Panc1 (cell line): ENCODE measurements around the gene IRF7. TPM values are rescaled to one million over a fixed set of nuclear protein-coding genes. Genes with fewer than 3 reads are reported as not detected.

ENCODE experiments used
- ATAC-seq: fragments of 200-7000 bp; cut with Tn5 transposase; 2 replicates; pipeline ENCODE4 v1.9.1; 2020; ENCODE audit warnings: mild to moderate bottlenecking, moderate library complexity
- BruUV-seq: library from RNA; stranded (reverse); fragments of 400-500 nt; replicated peaks from 2 replicates; lab custom pipeline; 2021; lab: Mats Ljungman, UMichigan
- CTCF ChIA-PET: fragments of 300-600 bp; sonication (Branson Sonifier 250); formaldehyde crosslinking; loops from one replicate; lab custom pipeline; 2022; ENCODE audit warnings: antibody characterized with exemption; lab: Charles Lee
- POLR2A ChIA-PET: fragments of 300-600 bp; sonication (Branson Sonifier 250); formaldehyde crosslinking; loops from one replicate; lab custom pipeline; 2022; ENCODE audit warnings: antibody characterized with exemption; lab: Charles Lee
- DNase-seq: peaks from one replicate; pipeline ENCODE4 v3.0.0-alpha.2; 2010; ENCODE audit warnings: low read depth, low spot score
- H3K27ac ChIP-seq: 2 replicates; pipeline ENCODE4 v1.5.1; 2011; ENCODE audit warnings: mild to moderate bottlenecking, low read length, inconsistent platforms
- H3K27me3 ChIP-seq: fragments of 200-500 bp; sonication (Bioruptor generic); 2 replicates; pipeline ENCODE4 v1.6.0; 2014; ENCODE audit warnings: low read length, inconsistent platforms; ENCODE audit not compliant: control insufficient read depth, insufficient read depth
- H3K36me3 ChIP-seq: fragments of 200-500 bp; sonication (Bioruptor generic); 2 replicates; pipeline ENCODE4 v1.5.1; 2014; ENCODE audit warnings: inconsistent platforms, mild to moderate bottlenecking, low read length, moderate library complexity; ENCODE audit not compliant: control insufficient read depth, insufficient read depth
- H3K4me1 ChIP-seq: 2 replicates; pipeline ENCODE4 v1.5.1; 2011; ENCODE audit warnings: inconsistent platforms, mild to moderate bottlenecking, low read length, moderate library complexity; ENCODE audit not compliant: control insufficient read depth, insufficient read depth
- H3K4me3 ChIP-seq, 2 experiments: 2 replicates each; pipeline ENCODE4 v1.5.1; 2011 to 2012; ENCODE audit warnings: low read depth in 2 of 2, low read length in 2 of 2, mild to moderate bottlenecking in 2 of 2, inconsistent platforms in 1 of 2, moderate library complexity in 1 of 2
- H3K9me3 ChIP-seq: fragments of 200-500 bp; sonication (Bioruptor generic); 2 replicates; pipeline ENCODE4 v1.5.1; 2014; ENCODE audit warnings: low read depth, mild to moderate bottlenecking, inconsistent platforms, low read length, moderate library complexity; ENCODE audit not compliant: control insufficient read depth, insufficient read depth
- POLR2AphosphoS5 ChIP-seq: IDR thresholded peaks from 2 replicates; pipeline ENCODE4 v1.6.1; 2012; ENCODE audit warnings: mild to moderate bottlenecking, low read depth, low read length, moderate library complexity
- SIN3A ChIP-seq: IDR thresholded peaks from 2 replicates; pipeline ENCODE4 v1.6.1; 2012; ENCODE audit warnings: low read depth, mild to moderate bottlenecking, low read length, moderate library complexity, borderline replicate concordance; ENCODE audit not compliant: insufficient read depth
- TCF7L2 ChIP-seq: IDR thresholded peaks from 2 replicates; pipeline ENCODE4 v1.6.1; 2011; ENCODE audit warnings: mild to moderate bottlenecking, low read depth, low read length, inconsistent platforms
- in situ Hi-C: cut with HindIII; loops from 2 replicates; pipeline ENCODE4 v1.10.0; 2016; ENCODE audit warnings: low sequenced_read_pairs, low pct_unique_long_range_greater_than_20kb
- intact Hi-C: fragments of 100-400 bp; cut with micrococcal nuclease; formaldehyde crosslinking; loops from one replicate; pipeline ENCODE4 v1.10.0; 2022; ENCODE audit not compliant: unreplicated experiment
- total RNA-seq: library from RNA; stranded (reverse); gene quantifications from one replicate; pipeline ENCODE4 v1.2.1, GENCODE V29; 2021; ENCODE audit not compliant: unreplicated experiment
- TF ChIP-seq, protein P1 (sequence below): fragments of 450-650 bp; IDR thresholded peaks from 2 replicates; pipeline ENCODE4 v1.5.1; 2017; ENCODE audit warnings: mild to moderate bottlenecking
- TF ChIP-seq, protein P2 (sequence below), 2 experiments: IDR thresholded peaks; 2 replicates each; pipeline ENCODE4 v1.6.1; 2011 to 2012; ENCODE audit warnings: low read depth in 2 of 2, control low read depth in 1 of 2, low read length in 1 of 2, mild to moderate bottlenecking in 1 of 2, moderate library complexity in 1 of 2; ENCODE audit not compliant: insufficient read depth in 1 of 2

Gene IRF7
- total RNA-seq, 1 experiment from 2014 or later = 23.9 TPM

DNA sequence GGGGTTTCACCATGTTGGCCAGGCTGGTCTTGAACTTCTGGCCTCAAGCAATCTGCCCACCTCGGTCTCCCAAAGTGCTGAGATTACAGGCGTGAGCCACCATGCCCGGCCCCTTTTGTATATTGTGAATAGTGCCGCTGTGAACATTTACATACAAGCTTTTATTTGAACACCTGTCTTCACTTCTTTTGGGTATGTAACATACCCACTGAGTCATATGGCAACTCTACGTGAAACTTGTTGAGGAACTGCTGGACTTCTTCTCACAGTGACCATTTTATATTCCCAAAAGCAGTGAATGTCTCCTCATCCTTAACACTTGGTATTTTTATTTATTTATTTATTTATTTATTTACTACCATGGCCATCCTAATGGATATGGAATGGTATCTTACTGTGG is 15.1 kb upstream of the IRF7 start:
- Histone ChIP-seq H3K36me3 (no peaks in the 10 kb centered on the region), H3K9me3 (no peaks in the 10 kb centered on the region), H3K4me3 (no peak overlapping the region), H3K4me1 (peaks cover 11% of the 10 kb centered on the region), H3K27me3 (no peaks in the 10 kb centered on the region), H3K27ac (no peak overlapping the region)
- TF ChIP-seq POLR2AphosphoS5 (no peak), SIN3A (no peak), TCF7L2 (no peak)
- TF ChIP-seq, protein P1, sequence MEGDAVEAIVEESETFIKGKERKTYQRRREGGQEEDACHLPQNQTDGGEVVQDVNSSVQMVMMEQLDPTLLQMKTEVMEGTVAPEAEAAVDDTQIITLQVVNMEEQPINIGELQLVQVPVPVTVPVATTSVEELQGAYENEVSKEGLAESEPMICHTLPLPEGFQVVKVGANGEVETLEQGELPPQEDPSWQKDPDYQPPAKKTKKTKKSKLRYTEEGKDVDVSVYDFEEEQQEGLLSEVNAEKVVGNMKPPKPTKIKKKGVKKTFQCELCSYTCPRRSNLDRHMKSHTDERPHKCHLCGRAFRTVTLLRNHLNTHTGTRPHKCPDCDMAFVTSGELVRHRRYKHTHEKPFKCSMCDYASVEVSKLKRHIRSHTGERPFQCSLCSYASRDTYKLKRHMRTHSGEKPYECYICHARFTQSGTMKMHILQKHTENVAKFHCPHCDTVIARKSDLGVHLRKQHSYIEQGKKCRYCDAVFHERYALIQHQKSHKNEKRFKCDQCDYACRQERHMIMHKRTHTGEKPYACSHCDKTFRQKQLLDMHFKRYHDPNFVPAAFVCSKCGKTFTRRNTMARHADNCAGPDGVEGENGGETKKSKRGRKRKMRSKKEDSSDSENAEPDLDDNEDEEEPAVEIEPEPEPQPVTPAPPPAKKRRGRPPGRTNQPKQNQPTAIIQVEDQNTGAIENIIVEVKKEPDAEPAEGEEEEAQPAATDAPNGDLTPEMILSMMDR = no peak
- TF ChIP-seq, protein P2, sequence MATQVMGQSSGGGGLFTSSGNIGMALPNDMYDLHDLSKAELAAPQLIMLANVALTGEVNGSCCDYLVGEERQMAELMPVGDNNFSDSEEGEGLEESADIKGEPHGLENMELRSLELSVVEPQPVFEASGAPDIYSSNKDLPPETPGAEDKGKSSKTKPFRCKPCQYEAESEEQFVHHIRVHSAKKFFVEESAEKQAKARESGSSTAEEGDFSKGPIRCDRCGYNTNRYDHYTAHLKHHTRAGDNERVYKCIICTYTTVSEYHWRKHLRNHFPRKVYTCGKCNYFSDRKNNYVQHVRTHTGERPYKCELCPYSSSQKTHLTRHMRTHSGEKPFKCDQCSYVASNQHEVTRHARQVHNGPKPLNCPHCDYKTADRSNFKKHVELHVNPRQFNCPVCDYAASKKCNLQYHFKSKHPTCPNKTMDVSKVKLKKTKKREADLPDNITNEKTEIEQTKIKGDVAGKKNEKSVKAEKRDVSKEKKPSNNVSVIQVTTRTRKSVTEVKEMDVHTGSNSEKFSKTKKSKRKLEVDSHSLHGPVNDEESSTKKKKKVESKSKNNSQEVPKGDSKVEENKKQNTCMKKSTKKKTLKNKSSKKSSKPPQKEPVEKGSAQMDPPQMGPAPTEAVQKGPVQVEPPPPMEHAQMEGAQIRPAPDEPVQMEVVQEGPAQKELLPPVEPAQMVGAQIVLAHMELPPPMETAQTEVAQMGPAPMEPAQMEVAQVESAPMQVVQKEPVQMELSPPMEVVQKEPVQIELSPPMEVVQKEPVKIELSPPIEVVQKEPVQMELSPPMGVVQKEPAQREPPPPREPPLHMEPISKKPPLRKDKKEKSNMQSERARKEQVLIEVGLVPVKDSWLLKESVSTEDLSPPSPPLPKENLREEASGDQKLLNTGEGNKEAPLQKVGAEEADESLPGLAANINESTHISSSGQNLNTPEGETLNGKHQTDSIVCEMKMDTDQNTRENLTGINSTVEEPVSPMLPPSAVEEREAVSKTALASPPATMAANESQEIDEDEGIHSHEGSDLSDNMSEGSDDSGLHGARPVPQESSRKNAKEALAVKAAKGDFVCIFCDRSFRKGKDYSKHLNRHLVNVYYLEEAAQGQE (IDR thresholded peaks at IDR 0.05; ENCODE audit: insufficient read depth in 1 of 2, low read depth in 2 of 2, low read length in 1 of 2) = no peak
- BruUV-seq = no TSS peak
- intact Hi-C loops (no loop called here), in situ Hi-C loops (no loop called here)
- DNase-seq = no peak
- ChIA-PET POLR2A (no interaction called here), CTCF (no interaction called here)
- ATAC-seq = no peak

DNA sequence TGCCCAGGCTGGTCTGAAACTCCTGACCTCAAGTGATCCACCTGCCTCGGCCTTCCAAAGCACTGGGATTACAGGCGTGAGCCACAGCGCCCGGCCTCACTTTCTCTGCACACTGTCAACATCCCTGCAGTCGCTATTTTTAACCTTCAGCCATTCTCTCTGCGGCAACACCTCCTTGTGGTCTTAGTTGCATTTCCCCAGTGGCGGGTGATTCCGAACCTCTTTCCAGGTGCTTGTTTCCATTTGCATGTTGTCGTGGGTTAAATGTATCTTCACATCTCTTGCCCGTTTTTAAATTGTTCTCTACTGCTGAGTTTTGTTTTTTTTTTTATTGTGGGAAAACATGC is 13.5 kb upstream of the IRF7 start:
- POLR2A ChIA-PET = no interaction called here
- Histone ChIP-seq H3K27ac (no peak overlapping the region; the same call in 1 of the 2 replicates), H3K27me3 (no peaks in the 10 kb centered on the region), H3K4me1 (peaks cover 11% of the 10 kb centered on the region), H3K9me3 (no peaks in the 10 kb centered on the region), H3K36me3 (no peaks in the 10 kb centered on the region), H3K4me3 (no peak overlapping the region)
- in situ Hi-C loops = no loop called here
- CTCF ChIA-PET = no interaction called here
- TF ChIP-seq SIN3A (no peak), POLR2AphosphoS5 (no peak), TCF7L2 (no peak)
- TF ChIP-seq, protein P2 (IDR thresholded peaks at IDR 0.05; ENCODE audit: insufficient read depth in 1 of 2, low read depth in 2 of 2, low read length in 1 of 2) = no peak
- TF ChIP-seq, protein P1 = no peak
- no TSS peak for BruUV-seq
- DNase-seq = no peak
- ATAC-seq = no peak
- intact Hi-C loops = no loop called here
